Measurements from ENCODE around the gene KDR.

GRCh38 chr4:55173580-55173979, 48.2 kb upstream of the KDR start:
- TF ChIP-seq CTCF (IDR thresholded peaks at IDR 0.05; ENCODE audit: poor library complexity) (no peak), EZH2phosphoT487 (IDR thresholded peaks at IDR 0.05; ENCODE audit: low read depth, severe bottlenecking, unreplicated experiment) (no peak)
